H1 (cell line): ENCODE results near the gene CDK5RAP3. TPM values are rescaled to one million over a fixed set of nuclear protein-coding genes. Genes with fewer than 3 reads are reported as not detected.

Experiments used
- CTCF ChIA-PET: fragments of 300-600 bp; sonication (Branson Sonifier 250); formaldehyde crosslinking; loops from one replicate; lab custom pipeline; 2021; ENCODE audit not compliant: partially characterized antibody; lab: Charles Lee
- POLR2A ChIA-PET: fragments of 300-600 bp; sonication (Branson Sonifier 250); formaldehyde crosslinking; loops from one replicate; lab custom pipeline; 2021; ENCODE audit warnings: inconsistent platforms; ENCODE audit not compliant: partially characterized antibody; lab: Charles Lee
- DNase-seq, 2 experiments: peaks; one replicate each; pipeline versions ENCODE4 v3.0.0 to v3.0.0-alpha.2; 2010 to 2022; ENCODE audit warnings: low spot score in 2 of 2, low read depth in 1 of 2, mixed read lengths in 1 of 2
- FAIRE-seq: peaks from 2 replicates; lab custom pipeline; 2011; peaks lifted over from hg19 to GRCh38; lab: Jason Lieb, UNC
- H2AFZ ChIP-seq: 2 replicates; pipeline ENCODE4 v1.8.1; 2012; ENCODE audit warnings: low read length, inconsistent platforms
- H2AK5ac ChIP-seq: 2 replicates; pipeline ENCODE4 v1.6.1; 2013; ENCODE audit warnings: low read depth, low read length
- H2BK120ac ChIP-seq: replicated peaks from 2 replicates; pipeline ENCODE3; 2013; ENCODE audit warnings: low read depth, low read length, inconsistent platforms
- H2BK12ac ChIP-seq: 2 replicates; pipeline ENCODE4 v1.6.1; 2013; ENCODE audit warnings: low read depth, low read length
- H2BK15ac ChIP-seq: 2 replicates; pipeline ENCODE4 v1.6.1; 2013; ENCODE audit warnings: low read length
- H2BK20ac ChIP-seq: 2 replicates; pipeline ENCODE4 v1.6.1; 2013; ENCODE audit warnings: low read length
- H2BK5ac ChIP-seq: 2 replicates; pipeline ENCODE4 v1.6.1; 2013; ENCODE audit warnings: low read depth, low read length
- H3K14ac ChIP-seq: 2 replicates; pipeline ENCODE4 v1.6.1; 2013; ENCODE audit warnings: inconsistent platforms; ENCODE audit not compliant: insufficient read length
- H3K18ac ChIP-seq: 2 replicates; pipeline ENCODE4 v1.6.1; 2013; ENCODE audit warnings: low read length; ENCODE audit errors: extremely low read depth
- H3K23ac ChIP-seq: 2 replicates; pipeline ENCODE4 v1.6.1; 2013; ENCODE audit warnings: inconsistent platforms; ENCODE audit not compliant: insufficient read length
- H3K23me2 ChIP-seq: 2 replicates; pipeline ENCODE4 v1.6.1; 2013; ENCODE audit warnings: low read depth, low read length
- H3K27ac ChIP-seq: 2 replicates; pipeline ENCODE4 v1.6.1; 2011; ENCODE audit warnings: low read depth, low read length, inconsistent platforms
- H3K27me3 ChIP-seq, 4 experiments: replicated peaks in 1 of 4; 1 replicate in 1 of 4; 2 replicates in 3 of 4; pipeline versions ENCODE4 v1.6.1 to v1.8.1; 2011 to 2013; ENCODE audit warnings: low read length in 3 of 4, mild to moderate bottlenecking in 3 of 4, inconsistent platforms in 2 of 4, mixed read lengths in 2 of 4, moderate library complexity in 1 of 4; ENCODE audit not compliant: control insufficient read depth in 3 of 4, insufficient read depth in 3 of 4; ENCODE audit errors: extremely low read depth in 1 of 4
- H3K36me3 ChIP-seq, 4 experiments: 2 replicates each; pipeline versions ENCODE4 v1.6.1 to v1.8.1; 2011 to 2013; ENCODE audit warnings: mild to moderate bottlenecking in 4 of 4, low read length in 3 of 4, moderate library complexity in 2 of 4, control low read depth in 1 of 4, inconsistent platforms in 1 of 4; ENCODE audit not compliant: insufficient read depth in 4 of 4, control insufficient read depth in 2 of 4
- H3K4ac ChIP-seq: replicated peaks from 2 replicates; pipeline ENCODE3; 2013; ENCODE audit warnings: low read length, low read depth, mixed read lengths, inconsistent platforms; ENCODE audit not compliant: insufficient read length
- H3K4me1 ChIP-seq, 4 experiments: replicated peaks in 1 of 4; 1 replicate in 1 of 4; 2 replicates in 3 of 4; pipeline versions ENCODE4 v1.6.1 to v1.8.1; 2011 to 2013; ENCODE audit warnings: low read length in 3 of 4, inconsistent platforms in 2 of 4, mixed read lengths in 1 of 4; ENCODE audit not compliant: insufficient read depth in 4 of 4, control insufficient read depth in 3 of 4
- H3K4me2 ChIP-seq, 2 experiments: 2 replicates each; pipeline versions ENCODE4 v1.6.1 to v1.8.1; 2011 to 2013; ENCODE audit warnings: low read depth in 2 of 2, low read length in 2 of 2, control low read depth in 1 of 2, inconsistent platforms in 1 of 2, mild to moderate bottlenecking in 1 of 2; ENCODE audit not compliant: insufficient read depth in 1 of 2
- H3K4me3 ChIP-seq, 4 experiments: fragments of 200-600, 300-600 bp in 1 of 4; sonication (generic), shearing (Covaris generic), sonication (Bioruptor Twin) in 1 of 4; 2 replicates each; pipeline versions ENCODE4 v1.5.1 to v1.8.1; 2011 to 2016; ENCODE audit warnings: low read length in 4 of 4, low read depth in 3 of 4, control low read depth in 2 of 4, inconsistent platforms in 2 of 4, mild to moderate bottlenecking in 2 of 4, mixed read lengths in 1 of 4, moderate library complexity in 1 of 4; ENCODE audit not compliant: insufficient read depth in 2 of 4; ENCODE audit errors: extremely low read depth in 1 of 4
- H3K56ac ChIP-seq: replicated peaks from 2 replicates; pipeline ENCODE3; 2013; ENCODE audit warnings: low read depth, mild to moderate bottlenecking, mixed read lengths, low read length, inconsistent platforms; ENCODE audit not compliant: insufficient read length
- H3K79me1 ChIP-seq: 2 replicates; pipeline ENCODE4 v1.6.1; 2013; ENCODE audit warnings: low read depth, low read length, control low read depth
- H3K79me2 ChIP-seq, 2 experiments: 2 replicates each; pipeline versions ENCODE4 v1.6.1 to v1.8.1; 2012 to 2013; ENCODE audit warnings: low read length in 2 of 2, mild to moderate bottlenecking in 2 of 2, inconsistent platforms in 1 of 2; ENCODE audit not compliant: insufficient read depth in 2 of 2, control insufficient read depth in 1 of 2
- H3K9ac ChIP-seq, 4 experiments: replicated peaks in 1 of 4; 1 replicate in 1 of 4; 2 replicates in 3 of 4; pipeline versions ENCODE4 v1.6.1 to v1.8.1; 2011 to 2013; ENCODE audit warnings: low read depth in 3 of 4, low read length in 3 of 4, control low read depth in 2 of 4, mild to moderate bottlenecking in 2 of 4, moderate library complexity in 2 of 4, inconsistent platforms in 1 of 4; ENCODE audit errors: extremely low read depth in 1 of 4
- H3K9me3 ChIP-seq, 2 experiments: 2 replicates each; pipeline versions ENCODE4 v1.6.1 to v1.8.1; 2012 to 2013; ENCODE audit warnings: mild to moderate bottlenecking in 2 of 2, moderate library complexity in 2 of 2, control low read depth in 1 of 2, inconsistent platforms in 1 of 2, low read depth in 1 of 2, low read length in 1 of 2, mixed read lengths in 1 of 2; ENCODE audit not compliant: insufficient read depth in 2 of 2
- H4K20me1 ChIP-seq, 2 experiments: replicated peaks in 1 of 2; 2 replicates each; pipeline versions ENCODE3 to v1.8.1; 2011 to 2013; ENCODE audit warnings: inconsistent platforms in 2 of 2, low read length in 2 of 2, mild to moderate bottlenecking in 1 of 2; ENCODE audit not compliant: insufficient read depth in 2 of 2, control insufficient read depth in 1 of 2
- H4K5ac ChIP-seq: 2 replicates; pipeline ENCODE4 v1.6.1; 2013; ENCODE audit warnings: low read length, low read depth, mixed read lengths, inconsistent platforms; ENCODE audit not compliant: insufficient read length
- H4K8ac ChIP-seq: 2 replicates; pipeline ENCODE4 v1.8.0; 2013; ENCODE audit warnings: mild to moderate bottlenecking, moderate library complexity, low read length, inconsistent platforms; ENCODE audit not compliant: insufficient read depth; ENCODE audit errors: extremely low read depth
- H4K91ac ChIP-seq: replicated peaks from 2 replicates; pipeline ENCODE3; 2013; ENCODE audit warnings: low read length, mixed read lengths, inconsistent platforms; ENCODE audit not compliant: insufficient read length
- ATF3 ChIP-seq: IDR thresholded peaks from 2 replicates; pipeline ENCODE4 v1.6.1; 2011; ENCODE audit warnings: low read depth, mild to moderate bottlenecking, low read length; ENCODE audit not compliant: insufficient read depth
- JUND ChIP-seq: IDR thresholded peaks from 2 replicates; pipeline ENCODE4 v1.6.1; 2011; ENCODE audit warnings: mild to moderate bottlenecking, improper control_type of control experiment, low read length
- KDM1A ChIP-seq: fragments of 200-600, 300-600 bp; sonication (generic); IDR thresholded peaks from 2 replicates; pipeline ENCODE4 v1.7.1; 2016; ENCODE audit warnings: mild to moderate bottlenecking, low read length, borderline replicate concordance
- POLR2AphosphoS5 ChIP-seq: IDR thresholded peaks from 2 replicates; pipeline ENCODE4 v1.6.1; 2011; ENCODE audit warnings: low read depth, low read length
- RXRA ChIP-seq: IDR thresholded peaks from 2 replicates; pipeline ENCODE4 v1.6.1; 2011; ENCODE audit warnings: low read depth, mild to moderate bottlenecking, low read length, moderate library complexity; ENCODE audit not compliant: insufficient read depth
- SIX5 ChIP-seq: IDR thresholded peaks from 2 replicates; pipeline ENCODE4 v1.6.1; 2011; ENCODE audit warnings: mild to moderate bottlenecking, low read depth, low read length
- SP2 ChIP-seq: IDR thresholded peaks from 2 replicates; pipeline ENCODE4 v1.6.1; 2012; ENCODE audit warnings: mild to moderate bottlenecking, low read length, inconsistent platforms
- USF2 ChIP-seq: IDR thresholded peaks from 2 replicates; pipeline ENCODE4 v1.6.1; 2011; ENCODE audit warnings: low read length, improper control_type of control experiment
- WGBS, 2 experiments: shearing (Covaris generic) in 1 of 2; methylation state at CpG; one replicate each; pipeline versions ENCODE4 v1.1.6 to v1.1.7; 2013 to 2015; ENCODE audit warnings: low lambda C conversion rate in 2 of 2, mixed read lengths in 2 of 2, inconsistent platforms in 1 of 2, low coverage in 1 of 2, missing lambda C conversion rate in 1 of 2; ENCODE audit not compliant: insufficient replicate concordance in 2 of 2, insufficient coverage in 1 of 2, insufficient read length in 1 of 2; ENCODE audit errors: extremely low coverage in 1 of 2, missing lambda C conversion rate in 1 of 2; 5-methylcytosine and 5-hydroxymethylcytosine counted together
- polyA plus RNA-seq, 7 experiments: library from polyadenylated mRNA; depleted of rRNA in 3 of 7; stranded (reverse) in 5 of 7; unstranded in 2 of 7; fragments of >200 nt in 5 of 7; fragments of 200-250 nt in 2 of 7; gene quantifications; 1 replicate in 5 of 7; 2 replicates in 1 of 7; 4 replicates in 1 of 7; pipeline versions ENCODE4 v1.2.1 to v1.2.3, GENCODE V29; 2011 to 2013; ENCODE audit warnings: missing spikeins in 2 of 7, mixed read lengths in 2 of 7
- total RNA-seq: library from RNA; stranded (reverse); fragmentation: NEBNext Ultra II Directional; extraction: Animal tissue kit (Norgen Biotek cat#: 25700); gene quantifications from 2 replicates; pipeline ENCODE4 v1.2.1, GENCODE V29; 2021

Gene CDK5RAP3
- total and polyA plus RNA-seq, 2 of the 8 experiments (the other 6 are each of a cell fraction or from before 2014, with no cell fraction given), result 88.2 to 93.2 TPM

- no peak for FAIRE-seq
- no peak overlapping the region for H3K23ac ChIP-seq
- TF ChIP-seq ATF3 (no peak), JUND (no peak), SP2 (no peak), SIX5 (no peak), KDM1A (no peak), POLR2AphosphoS5 (peak; percentile 81), RXRA (no peak), USF2 (no peak)
These were observed 52.7 kb downstream of the CDK5RAP3 start for GRCh38 chr17:48023400-48024148.

More at GRCh38 chr17:48023400-48024148, 52.7 kb downstream of the CDK5RAP3 start:
- peak overlapping the region; percentile 42 to 86 for H3K4me2 ChIP-seq
- H2AFZ ChIP-seq, result peak overlapping the region; percentile 9; the same call in 1 of the 2 replicates
- H2BK5ac ChIP-seq, result no peak overlapping the region
- no peaks in the 10 kb centered on the region for H3K36me3 ChIP-seq
- H3K9ac ChIP-seq, result no peak overlapping the region
- no peak overlapping the region for H2BK12ac ChIP-seq
- peaks cover 0 to 21% (median 11%) of the 10 kb centered on the region in 4 experiments; a peak in 5 of 7 replicates for H3K4me1 ChIP-seq
- peaks cover 2 to 23% (median 17%) of the 10 kb centered on the region in 4 experiments for H3K27me3 ChIP-seq
- no peaks in the 10 kb centered on the region for H3K9me3 ChIP-seq
- DNase-seq, result peak; percentile 69 to 93
- WGBS, 2 experiments, result 2% methylated on average over 46 of the region's 54 CpGs; no CpG with 5 or more reads in 1 of the 2 experiments
- no peak overlapping the region for H3K14ac ChIP-seq
- H3K23me2 ChIP-seq, result peaks cover 18% of the 10 kb centered on the region
- H3K79me2 ChIP-seq, result no peaks in the 10 kb centered on the region
- no peak overlapping the region for H4K5ac ChIP-seq
- H2BK120ac ChIP-seq, result no peak overlapping the region
- H2BK15ac ChIP-seq, result no peak overlapping the region
- ChIA-PET POLR2A (interaction anchor here (0.9 to 28.1 kb wide), 3 partner anchors 10 to 68 kb away, joined by 4 to 1227 read pairs (median 5); partner anchors contain the start of gene NFE2L1), CTCF (interaction anchor here (0.7 kb wide), 1 partner anchor 10 kb away, joined by 3 read pairs; no protein-coding TSS in a partner anchor)
- H3K56ac ChIP-seq, result peak overlapping the region; percentile 27
- no peaks in the 10 kb centered on the region for H4K20me1 ChIP-seq
- H4K8ac ChIP-seq, result peak overlapping the region; percentile 87
- no peak overlapping the region for H3K18ac ChIP-seq
- no peak overlapping the region for H2AK5ac ChIP-seq
- H3K4me3 ChIP-seq, result peak overlapping the region; percentile 23 to 65 (median 44)
- peak overlapping the region; percentile 12 for H4K91ac ChIP-seq
- H3K79me1 ChIP-seq, result no peaks in the 10 kb centered on the region
- H2BK20ac ChIP-seq, result no peak overlapping the region
- H3K27ac ChIP-seq, result no peak overlapping the region
- H3K4ac ChIP-seq, result no peak overlapping the region
